Measurements from ENCODE around the gene SLC41A3.
"Not testable (repeated sequence)": the region's sequence is repeated elsewhere in the genome, so short reads cannot be mapped to it uniquely, and the experiment has no call there.

SLC41A3 gene

GRCh38 chr3:125975245-125976002 is 108.5 kb downstream of the SLC41A3 start:
- DNase-seq = not testable (repeated sequence)

- DNase-seq = peak; percentile 38
Measured at GRCh38 chr3:125971997-125972944, 111.7 kb downstream of the SLC41A3 start.

DNA sequence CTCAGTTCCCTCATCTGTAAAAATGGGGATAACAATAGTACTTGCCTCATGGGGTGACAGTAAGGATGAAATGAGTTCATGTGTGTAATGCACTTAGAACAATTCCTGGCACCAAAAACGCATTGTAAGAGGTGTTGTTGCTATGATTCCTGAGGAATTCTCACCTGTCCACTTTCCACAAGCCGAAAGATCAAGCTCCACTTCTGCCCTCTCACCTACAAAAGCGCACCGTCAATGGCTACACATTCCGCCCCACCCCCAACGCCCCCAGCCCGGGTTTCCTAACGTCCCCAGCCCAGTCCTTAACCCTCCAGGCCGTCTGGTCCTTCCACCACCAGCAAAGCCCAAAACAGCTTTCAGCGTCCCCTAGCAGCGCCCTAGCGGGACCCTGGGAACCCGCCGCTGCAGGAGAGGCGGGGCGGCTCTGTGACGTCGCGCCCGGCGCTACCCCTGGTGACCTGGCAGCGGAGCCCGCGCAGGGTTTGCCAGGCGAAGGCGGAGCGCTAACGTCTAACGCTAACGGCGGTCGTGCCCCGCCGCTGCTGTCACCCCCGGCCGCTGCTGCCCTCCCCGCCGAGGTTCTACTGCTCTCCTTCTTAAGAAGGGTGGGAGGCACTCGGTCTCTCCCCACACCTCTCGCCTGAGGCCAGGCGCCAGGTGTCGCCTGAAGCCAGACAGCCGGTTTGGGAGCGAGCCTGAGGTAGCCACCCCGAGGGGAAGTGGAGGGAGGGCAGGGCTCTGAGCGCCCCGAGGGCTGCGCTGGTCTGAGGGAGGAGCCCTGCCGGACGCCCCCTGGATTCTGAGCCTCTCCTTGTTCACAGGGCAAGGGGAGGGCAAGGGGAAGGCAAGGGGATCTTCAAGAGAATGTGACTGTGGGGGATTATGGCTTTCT is 115.0 kb downstream of the SLC41A3 start, which contains the start of gene ROPN1B:
TSS of gene ROPN1B (plus strand) at position 478 of the 892 bp plus-strand sequence. CDS start 2,877 bp downstream, outside the sequence.
- DNase-seq = not testable (repeated sequence)

- DNase-seq = not testable (repeated sequence)
Measured at GRCh38 chr3:125968121-125968520, 115.8 kb downstream of the SLC41A3 start.

DNA sequence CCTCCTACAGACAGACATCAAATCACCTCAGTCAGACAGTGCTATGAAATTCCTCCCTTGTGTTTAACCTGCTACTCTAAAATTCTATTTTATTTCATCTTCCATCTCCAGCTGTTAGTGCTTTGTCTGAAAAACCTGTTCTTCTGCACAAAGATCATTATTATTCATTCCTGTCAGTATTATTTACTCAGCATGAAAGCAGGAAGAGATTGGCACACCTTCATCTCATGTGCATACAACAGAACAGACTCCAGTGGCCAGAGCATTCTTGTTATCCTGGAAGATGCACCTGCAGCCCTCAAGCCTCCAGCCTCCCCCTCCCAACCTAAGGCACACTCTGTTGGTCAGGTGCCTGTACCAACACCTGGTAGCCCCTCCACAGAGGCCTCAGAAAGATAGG is 116.8 kb downstream of the SLC41A3 start:
- DNase-seq = no peak

DNA sequence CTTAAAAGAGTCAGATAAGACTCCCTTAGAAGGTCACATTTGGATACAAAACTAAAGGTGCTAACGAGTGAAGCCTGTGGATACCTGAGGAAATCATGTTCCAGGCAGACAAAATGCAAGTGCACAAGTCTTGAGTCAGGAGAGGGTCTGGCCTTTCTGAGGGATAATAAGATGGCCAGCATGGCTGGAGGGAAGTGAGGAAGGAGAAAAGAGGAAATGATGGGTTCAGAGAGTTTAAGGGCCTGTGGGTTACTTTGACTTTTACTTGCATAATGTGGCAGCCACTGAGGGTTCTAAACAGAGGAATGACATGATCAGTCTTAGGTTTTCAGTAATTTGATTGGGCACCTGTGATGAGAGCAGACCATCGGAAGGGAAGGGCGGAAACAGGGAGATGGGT is 118.4 kb downstream of the SLC41A3 start:
- DNase-seq = no peak

- not testable (repeated sequence) for DNase-seq
Measured at GRCh38 chr3:125963834-125964233, 120.1 kb downstream of the SLC41A3 start.

DNA sequence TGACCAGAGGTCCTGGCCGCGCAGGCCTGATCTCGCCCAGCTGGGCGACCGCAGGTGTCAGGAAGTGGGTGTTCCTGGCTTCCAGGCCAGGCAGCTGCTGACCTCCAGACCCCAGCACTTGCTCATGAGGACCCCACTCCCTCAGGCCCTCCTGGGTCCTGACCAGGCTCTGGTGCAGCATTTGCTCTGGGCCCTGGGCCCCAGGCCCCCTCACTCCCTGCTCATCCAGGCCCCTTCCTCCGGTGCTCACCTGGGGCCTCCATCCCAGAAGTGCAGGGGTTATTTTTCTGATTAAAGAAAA is 122.7 kb downstream of the SLC41A3 start:
- DNase-seq = no peak

DNA sequence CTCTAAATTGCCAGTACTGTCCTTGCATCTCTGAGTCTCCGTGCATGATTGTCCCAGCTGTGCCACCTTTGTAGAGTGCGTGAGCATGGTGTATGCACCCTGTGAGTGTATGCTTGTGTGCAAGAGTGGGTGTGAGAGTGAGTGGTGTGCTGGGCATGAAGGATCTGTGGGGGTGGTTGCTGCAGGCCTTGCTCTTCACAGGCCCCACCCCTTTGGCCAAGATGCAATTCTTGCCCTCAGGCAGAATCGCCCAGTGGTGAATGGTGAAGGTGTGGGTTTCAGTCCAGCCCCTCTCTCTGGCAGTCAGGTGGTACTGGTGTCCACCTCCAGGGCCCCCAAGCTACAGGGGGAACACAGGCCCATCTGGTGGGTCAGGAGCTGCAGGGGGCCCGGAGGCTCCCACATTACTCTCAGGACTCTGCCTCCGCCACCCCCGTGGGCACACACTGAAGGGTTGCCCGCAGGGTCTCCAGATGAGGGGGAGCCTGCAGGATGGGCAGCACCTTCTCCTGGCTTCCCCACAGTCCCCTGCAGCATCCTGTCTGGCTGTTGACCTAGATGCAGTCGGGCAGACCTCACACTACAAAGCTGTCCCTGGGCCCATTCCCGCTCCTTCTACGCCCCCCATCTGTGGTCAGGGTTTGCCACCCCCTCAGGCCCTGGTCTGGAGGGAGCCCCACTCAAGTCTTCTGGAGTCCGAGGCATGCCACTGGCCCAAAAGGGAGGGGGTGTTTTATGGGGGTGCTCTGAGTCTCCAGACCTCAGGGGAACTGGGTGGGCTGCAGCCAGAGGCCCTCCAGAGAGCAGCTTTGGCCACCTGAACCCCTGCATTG is 123.3 kb downstream of the SLC41A3 start:
- no peak for DNase-seq

- no peak for DNase-seq
Measured at GRCh38 chr3:125960066-125960424, 123.9 kb downstream of the SLC41A3 start.

DNA sequence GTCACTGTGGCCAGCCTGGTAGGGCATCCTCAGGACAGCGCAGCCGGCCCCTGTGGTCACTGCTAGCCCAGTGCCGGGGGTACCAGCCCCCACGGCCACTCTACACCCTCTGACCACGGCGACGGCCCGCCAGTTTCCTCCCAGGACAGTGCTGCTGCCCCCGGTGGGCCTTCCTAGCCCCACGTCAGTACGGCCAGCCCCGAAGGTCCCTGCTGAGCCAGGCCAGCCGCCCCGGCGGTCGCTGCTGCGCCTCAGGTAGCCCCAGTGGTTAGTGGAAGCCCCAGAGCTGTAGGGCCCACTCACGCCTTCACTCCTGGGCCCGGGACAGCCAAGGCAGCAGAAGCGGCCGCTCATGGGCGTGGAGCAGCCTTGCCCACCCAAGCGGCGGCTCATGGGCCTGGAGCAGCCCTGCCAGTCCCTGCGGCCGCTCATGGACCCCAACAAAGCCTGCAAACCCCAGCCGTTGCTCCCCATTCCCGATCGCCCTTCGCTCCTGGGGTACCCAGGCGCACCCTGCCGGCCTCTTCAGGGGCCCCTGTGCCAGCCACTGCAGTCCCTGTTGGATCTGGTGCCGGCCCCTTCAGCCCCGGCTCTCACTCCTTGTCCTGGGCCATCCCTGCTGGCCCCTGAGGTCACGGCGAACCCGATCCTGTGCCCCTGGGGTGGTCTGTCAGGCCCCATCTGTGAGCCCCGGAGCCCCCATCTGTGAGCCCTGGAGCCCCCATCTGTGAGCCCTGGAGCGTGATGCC is 124.4 kb downstream of the SLC41A3 start:
- DNase-seq = no peak

DNA sequence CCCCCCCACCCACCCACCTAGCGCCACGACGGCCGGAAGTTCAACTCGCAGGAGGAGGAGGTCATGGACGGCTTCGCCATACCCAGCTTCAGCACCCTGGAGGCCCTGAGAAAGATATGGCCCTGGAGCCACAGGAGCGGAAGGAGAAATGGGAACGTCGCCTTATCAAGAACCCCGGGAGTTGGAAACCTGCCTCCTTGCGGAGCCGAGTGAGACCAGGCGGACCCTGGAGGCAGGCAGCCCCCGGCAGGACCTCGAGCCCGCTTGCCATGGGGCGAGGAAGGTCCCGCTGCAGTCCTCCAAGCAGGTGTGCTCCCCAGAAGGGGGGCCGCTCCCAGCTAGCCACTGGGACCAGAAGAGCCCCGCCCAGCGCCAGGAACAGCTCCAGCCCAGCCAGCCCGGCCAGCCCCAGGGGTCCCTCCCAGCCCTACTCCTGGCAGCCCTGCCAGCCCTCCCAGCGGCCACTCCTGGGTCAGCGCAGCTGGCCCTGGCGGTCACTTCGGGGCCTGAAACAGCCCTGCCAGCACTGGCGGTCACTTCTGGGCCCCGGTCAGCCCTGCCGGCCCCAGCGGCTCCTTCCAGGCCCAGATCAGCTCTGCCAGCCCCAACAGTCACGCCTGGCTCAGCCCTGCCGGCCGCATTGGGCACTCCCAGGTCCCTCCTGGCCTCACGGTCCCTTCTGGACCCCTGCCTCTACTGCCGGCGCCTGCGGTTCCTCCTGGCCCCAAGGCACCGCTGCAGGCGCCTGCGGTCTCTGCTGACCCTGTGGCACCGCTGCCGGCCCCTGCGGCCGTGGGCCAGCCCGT is 125.2 kb downstream of the SLC41A3 start:
- no peak for DNase-seq

- no peak for DNase-seq
Measured at GRCh38 chr3:125957674-125958510, 126.0 kb downstream of the SLC41A3 start.

- not testable (repeated sequence) for DNase-seq
Measured at GRCh38 chr3:125957020-125957419, 126.9 kb downstream of the SLC41A3 start.
